Loucy (cell line): ENCODE results near the gene INPP5D.

ENCODE experiments used
- H2AFZ ChIP-seq: fragments of 200-600 bp; sonication (generic); 2 replicates; pipeline ENCODE4 v1.6.0; 2016; ENCODE audit warnings: antibody characterized with exemption, mild to moderate bottlenecking, low read length, moderate library complexity
- H3F3A ChIP-seq: fragments of 200-600 bp; 2 replicates; pipeline ENCODE4 v1.6.0; 2016; ENCODE audit warnings: antibody characterized with exemption, low read depth, mild to moderate bottlenecking
- H3K27me3 ChIP-seq: fragments of 200-600 bp; sonication (generic); 2 replicates; pipeline ENCODE4 v1.6.1; 2014; ENCODE audit warnings: low read length, mild to moderate bottlenecking; ENCODE audit not compliant: insufficient read depth, poor library complexity, severe bottlenecking
- H3K36me3 ChIP-seq: fragments of 200-600 bp; sonication (generic); 2 replicates; pipeline ENCODE4 v1.6.1; 2016; ENCODE audit warnings: low read length; ENCODE audit not compliant: insufficient read depth
- H3K4me1 ChIP-seq: fragments of 200-600 bp; sonication (generic); 2 replicates; pipeline ENCODE4 v1.5.1; 2014; ENCODE audit warnings: low read length, mild to moderate bottlenecking; ENCODE audit not compliant: insufficient read depth, poor library complexity, severe bottlenecking
- H3K4me2 ChIP-seq: fragments of 200-600 bp; sonication (generic); 2 replicates; pipeline ENCODE4 v1.6.0; 2014; ENCODE audit warnings: antibody characterized with exemption, low read length, low read depth, mild to moderate bottlenecking; ENCODE audit not compliant: poor library complexity, severe bottlenecking
- H3K4me3 ChIP-seq: fragments of 200-600 bp; sonication (generic); 2 replicates; pipeline ENCODE4 v1.5.1; 2014; ENCODE audit warnings: low read length, mild to moderate bottlenecking, mixed read lengths; ENCODE audit not compliant: poor library complexity, severe bottlenecking
- H3K79me2 ChIP-seq: fragments of 200-600 bp; sonication (generic); 2 replicates; pipeline ENCODE4 v1.6.1; 2014; ENCODE audit warnings: low read length; ENCODE audit not compliant: insufficient read depth
- H3K9ac ChIP-seq: fragments of 200-600 bp; sonication (generic); 2 replicates; pipeline ENCODE4 v1.6.0; 2014; ENCODE audit warnings: mild to moderate bottlenecking, low read depth, low read length, moderate library complexity; ENCODE audit not compliant: poor library complexity, severe bottlenecking
- H3K9me2 ChIP-seq: fragments of 200-600 bp; sonication (generic); replicated peaks from 2 replicates; pipeline ENCODE4 v1.6.1; 2016; ENCODE audit warnings: low read depth, low read length, mixed read lengths
- H3K9me3 ChIP-seq: fragments of 200-600 bp; sonication (generic); 2 replicates; pipeline ENCODE4 v1.6.1; 2014; ENCODE audit warnings: mild to moderate bottlenecking, antibody characterized with exemption, low read length, low read depth; ENCODE audit not compliant: insufficient read depth
- H4K20me1 ChIP-seq: fragments of 200-600 bp; sonication (generic); 2 replicates; pipeline ENCODE4 v1.6.0; 2014; ENCODE audit warnings: antibody characterized with exemption, low read length, mild to moderate bottlenecking; ENCODE audit not compliant: insufficient read depth, poor library complexity, severe bottlenecking
- EZH2phosphoT487 ChIP-seq: fragments of 200-600 bp; IDR thresholded peaks from 2 replicates; pipeline ENCODE4 v1.6.1; 2018; ENCODE audit warnings: antibody characterized with exemption, mild to moderate bottlenecking, moderate library complexity, borderline replicate concordance
- TF ChIP-seq, protein P1 (sequence below): fragments of 200-600 bp; sonication (generic); conservative IDR thresholded peaks from 2 replicates; pipeline ENCODE4 v1.5.1; 2014; ENCODE audit warnings: mild to moderate bottlenecking, antibody characterized with exemption, low read length

The INPP5D gene

DNA sequence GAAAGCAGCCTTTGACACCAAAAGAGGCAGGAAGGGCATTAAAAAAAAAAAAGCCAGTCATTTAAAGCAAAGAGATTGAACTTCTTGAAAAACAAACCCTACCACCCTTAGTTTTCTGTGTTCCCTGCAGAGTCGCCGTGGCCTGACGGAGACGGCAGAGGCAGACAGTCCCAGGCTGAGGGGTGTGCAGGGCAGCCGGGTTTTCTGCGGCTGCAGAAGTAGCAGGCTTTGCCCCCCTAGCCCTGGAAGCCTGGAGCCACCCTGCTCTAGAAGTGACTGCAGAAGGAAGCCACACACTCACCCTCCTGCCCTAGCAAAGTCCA, 2.8 kb downstream of the INPP5D start:
- Histone ChIP-seq H3K36me3 (peaks cover 11% of the 10 kb centered on the region; the same call in 1 of the 2 replicates), H3K9me2 (no peaks in the 10 kb centered on the region), H3K9ac (peak overlapping the region; percentile 98), H3K4me1 (peaks cover 52% of the 10 kb centered on the region), H4K20me1 (peaks cover 64% of the 10 kb centered on the region), H3K9me3 (no peaks in the 10 kb centered on the region), H2AFZ (no peak overlapping the region), H3F3A (no peaks in the 10 kb centered on the region), H3K4me2 (peak overlapping the region; percentile 94), H3K4me3 (peak overlapping the region; percentile 99), H3K79me2 (peaks cover 74% of the 10 kb centered on the region), H3K27me3 (no peaks in the 10 kb centered on the region)
- no peak for TF ChIP-seq EZH2phosphoT487
- TF ChIP-seq, protein P1, sequence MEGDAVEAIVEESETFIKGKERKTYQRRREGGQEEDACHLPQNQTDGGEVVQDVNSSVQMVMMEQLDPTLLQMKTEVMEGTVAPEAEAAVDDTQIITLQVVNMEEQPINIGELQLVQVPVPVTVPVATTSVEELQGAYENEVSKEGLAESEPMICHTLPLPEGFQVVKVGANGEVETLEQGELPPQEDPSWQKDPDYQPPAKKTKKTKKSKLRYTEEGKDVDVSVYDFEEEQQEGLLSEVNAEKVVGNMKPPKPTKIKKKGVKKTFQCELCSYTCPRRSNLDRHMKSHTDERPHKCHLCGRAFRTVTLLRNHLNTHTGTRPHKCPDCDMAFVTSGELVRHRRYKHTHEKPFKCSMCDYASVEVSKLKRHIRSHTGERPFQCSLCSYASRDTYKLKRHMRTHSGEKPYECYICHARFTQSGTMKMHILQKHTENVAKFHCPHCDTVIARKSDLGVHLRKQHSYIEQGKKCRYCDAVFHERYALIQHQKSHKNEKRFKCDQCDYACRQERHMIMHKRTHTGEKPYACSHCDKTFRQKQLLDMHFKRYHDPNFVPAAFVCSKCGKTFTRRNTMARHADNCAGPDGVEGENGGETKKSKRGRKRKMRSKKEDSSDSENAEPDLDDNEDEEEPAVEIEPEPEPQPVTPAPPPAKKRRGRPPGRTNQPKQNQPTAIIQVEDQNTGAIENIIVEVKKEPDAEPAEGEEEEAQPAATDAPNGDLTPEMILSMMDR = no peak

DNA sequence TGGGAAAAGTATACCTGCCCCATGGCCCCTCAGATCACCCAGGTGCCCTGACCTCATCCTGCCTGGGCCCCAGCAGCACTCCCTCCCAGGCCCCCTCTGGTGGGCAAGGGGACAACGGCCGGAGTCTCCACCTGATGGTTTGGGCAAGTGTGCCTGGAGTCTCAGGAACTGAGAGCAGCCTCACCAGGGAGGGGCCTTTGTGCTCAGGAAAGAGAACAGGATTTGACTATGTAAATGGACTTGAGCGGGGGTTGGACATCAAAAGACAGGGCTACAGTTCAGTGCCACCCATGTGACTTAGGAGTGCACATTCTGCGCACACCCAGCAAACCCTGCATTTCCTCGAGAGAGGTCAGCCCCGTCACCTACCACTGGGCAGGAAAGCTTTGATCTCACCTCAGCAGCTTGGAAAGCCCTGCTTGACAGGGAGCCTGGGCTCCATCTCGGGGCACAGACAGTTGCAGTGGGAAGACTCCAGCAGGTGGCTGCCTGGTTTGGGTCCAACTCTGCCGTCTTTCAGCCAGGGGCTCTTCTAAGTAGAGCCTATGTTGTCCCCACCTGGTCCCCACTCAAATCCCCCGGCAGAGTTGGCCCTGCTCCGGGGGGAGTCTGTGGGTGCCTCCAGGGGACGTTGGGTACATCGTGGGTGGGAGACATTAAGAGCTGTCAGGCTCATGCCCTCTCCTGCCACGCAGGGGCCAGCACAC, 3.3 kb downstream of the INPP5D start:
- Histone ChIP-seq H3F3A (no peaks in the 10 kb centered on the region), H3K9ac (peak overlapping the region; percentile 98), H2AFZ (no peak overlapping the region), H3K4me3 (peak overlapping the region; percentile 99), H3K9me2 (no peaks in the 10 kb centered on the region), H3K27me3 (no peaks in the 10 kb centered on the region), H3K4me2 (peak overlapping the region; percentile 94), H3K4me1 (peaks cover 50% of the 10 kb centered on the region), H3K36me3 (peaks cover 11% of the 10 kb centered on the region; the same call in 1 of the 2 replicates), H4K20me1 (peaks cover 65% of the 10 kb centered on the region), H3K9me3 (no peaks in the 10 kb centered on the region), H3K79me2 (peaks cover 80% of the 10 kb centered on the region)
- no peak for TF ChIP-seq EZH2phosphoT487
- TF ChIP-seq, protein P1 = peak; percentile 49

DNA sequence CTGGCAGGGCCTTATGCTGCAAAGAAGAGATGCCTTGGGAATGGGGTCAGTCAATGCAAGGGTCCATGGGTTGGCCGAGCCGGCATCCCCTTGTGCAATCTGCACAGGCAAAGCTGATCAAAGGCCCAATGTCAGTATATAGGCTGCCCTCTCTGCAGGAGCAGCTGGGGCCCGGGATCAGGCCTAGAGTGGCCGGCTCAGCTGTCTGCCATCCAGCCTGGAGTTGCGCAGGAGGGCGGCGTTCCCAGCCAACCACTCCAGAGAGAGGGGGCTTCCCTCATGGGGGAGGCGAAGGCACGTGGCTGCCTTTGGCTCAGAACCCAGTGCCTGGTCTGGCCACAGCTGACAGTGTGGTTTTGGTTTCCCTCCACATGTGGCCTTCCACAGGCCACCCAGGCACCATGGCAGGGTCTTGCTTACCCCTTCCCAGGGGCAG, 3.9 kb downstream of the INPP5D start:
- H3K36me3 ChIP-seq = peaks cover 11% of the 10 kb centered on the region; the same call in 1 of the 2 replicates
- H3K27me3 ChIP-seq = no peaks in the 10 kb centered on the region
- H3K9ac ChIP-seq = peak overlapping the region; percentile 98
- no peaks in the 10 kb centered on the region for H3K9me3 ChIP-seq
- peak overlapping the region; percentile 99 for H3K4me3 ChIP-seq
- peaks cover 70% of the 10 kb centered on the region for H4K20me1 ChIP-seq
- H2AFZ ChIP-seq = no peak overlapping the region
- TF ChIP-seq EZH2phosphoT487 = no peak
- TF ChIP-seq, protein P1 = no peak
- H3K4me2 ChIP-seq = peak overlapping the region; percentile 94
- no peaks in the 10 kb centered on the region for H3K9me2 ChIP-seq
- H3K79me2 ChIP-seq = peaks cover 85% of the 10 kb centered on the region
- peaks cover 50% of the 10 kb centered on the region for H3K4me1 ChIP-seq
- H3F3A ChIP-seq = no peaks in the 10 kb centered on the region
